Fibroblast of the conjunctiva (primary cell): ENCODE results near the gene TEX22.
"Not testable (repeated sequence)": the region's sequence is repeated elsewhere in the genome, so short reads cannot be mapped to it uniquely, and the experiment has no call there.

Experiments
- DNase-seq: peaks from one replicate; pipeline ENCODE4 v3.0.0-alpha.2; 2010; ENCODE audit warnings: low read depth

Gene TEX22

GRCh38 chr14:105398044-105398725 is at the start of gene TEX22:
Gene TEX22, plus strand, starts transcription at chr14:105398538. Its CDS starts 803 bp downstream, at chr14:105399341.
- DNase-seq: peak; percentile 54

- DNase-seq: no peak
Measured at GRCh38 chr14:105348945-105349699, 49.2 kb upstream of the TEX22 start.

- DNase-seq: no peak
Measured at GRCh38 chr14:105349992-105350391, 48.3 kb upstream of the TEX22 start.

- no peak for DNase-seq
Measured at GRCh38 chr14:105350450-105351244, 47.7 kb upstream of the TEX22 start.

GRCh38 chr14:105351410-105351809 is 46.9 kb upstream of the TEX22 start:
- no peak for DNase-seq

GRCh38 chr14:105351920-105352851 is 46.2 kb upstream of the TEX22 start:
- DNase-seq: peak; percentile 57

- no peak for DNase-seq
Measured at GRCh38 chr14:105353136-105353535, 45.2 kb upstream of the TEX22 start.

GRCh38 chr14:105354541-105354940 is 43.8 kb upstream of the TEX22 start:
- DNase-seq: no peak

- no peak for DNase-seq
Measured at GRCh38 chr14:105355049-105355575, 43.2 kb upstream of the TEX22 start.

GRCh38 chr14:105355850-105356604 is 42.3 kb upstream of the TEX22 start:
- DNase-seq: no peak

GRCh38 chr14:105356927-105357326 is 41.4 kb upstream of the TEX22 start:
- DNase-seq: no peak

GRCh38 chr14:105357626-105358025 is 40.7 kb upstream of the TEX22 start:
- DNase-seq: no peak

GRCh38 chr14:105358140-105358846 is 40.0 kb upstream of the TEX22 start:
- no peak for DNase-seq

- DNase-seq: no peak
Measured at GRCh38 chr14:105358943-105359342, 39.4 kb upstream of the TEX22 start.

- DNase-seq: not testable (repeated sequence)
Measured at GRCh38 chr14:105361412-105361811, 36.9 kb upstream of the TEX22 start.

- DNase-seq: peak; percentile 36
Measured at GRCh38 chr14:105363847-105364708, 34.3 kb upstream of the TEX22 start.

- no peak for DNase-seq
Measured at GRCh38 chr14:105365101-105365500, 33.2 kb upstream of the TEX22 start.

- DNase-seq: no peak
Measured at GRCh38 chr14:105365681-105366080, 32.7 kb upstream of the TEX22 start.
